K562 (cell line): ENCODE measurements around the gene ITPR2. TPM values are rescaled to one million over a fixed set of nuclear protein-coding genes. Genes with fewer than 3 reads are reported as not detected.

Experiments
- ATAC-seq: fragments of 200-7000 bp; cut with Tn5 transposase; 3 replicates; pipeline ENCODE4 v1.9.1; 2020; ENCODE audit warnings: moderate library complexity
- BruUV-seq: library from RNA; stranded (reverse); fragments of 400-500 nt; replicated peaks from 2 replicates; lab custom pipeline; 2021; lab: Mats Ljungman, UMichigan
- CTCF ChIA-PET: fragments of 300-600 bp; formaldehyde crosslinking; extraction: SDS; loops from one replicate; lab custom pipeline; 2021; ENCODE audit warnings: low intra/inter-chr PET ratio; lab: Yijun Ruan, JAX
- POLR2A ChIA-PET: fragments of 300-600, 350-650 bp; sonication (Branson Sonifier 250); formaldehyde crosslinking; extraction: SDS; loops from one replicate; lab custom pipeline; 2021; ENCODE audit warnings: antibody characterized with exemption, inconsistent platforms; lab: Yijun Ruan, JAX
- DNase-seq, 4 experiments: peaks; one replicate each; pipeline versions ENCODE4 v3.0.0 to v3.0.0-alpha.2; 2011 to 2018; ENCODE audit warnings: low spot score in 3 of 4, mixed read lengths in 3 of 4; ENCODE audit errors: extremely low read depth in 1 of 4
- FAIRE-seq: peaks from 2 replicates; lab custom pipeline; 2011; peaks lifted over from hg19 to GRCh38; lab: Jason Lieb, UNC
- H2AFZ ChIP-seq: 2 replicates; pipeline ENCODE4 v1.6.0; 2011; ENCODE audit warnings: low read depth, low read length, control low read depth, inconsistent platforms
- H3K27ac ChIP-seq: fragments of 200-600 bp; 3 replicates; pipeline ENCODE4 v1.8.0; 2011; ENCODE audit warnings: low read depth, mild to moderate bottlenecking, control low read depth, inconsistent platforms, low read length, moderate library complexity, mixed read lengths; ENCODE audit errors: extremely low read depth
- H3K27me3 ChIP-seq, 2 experiments: fragments of 300-600 bp in 1 of 2; 2 replicates in 1 of 2; 3 replicates in 1 of 2; pipeline versions ENCODE4 v1.6.0 to v1.8.0; 2011; ENCODE audit warnings: inconsistent platforms in 2 of 2, low read length in 2 of 2, mild to moderate bottlenecking in 1 of 2, mixed read lengths in 1 of 2, moderate library complexity in 1 of 2; ENCODE audit not compliant: control insufficient read depth in 2 of 2, insufficient read depth in 2 of 2
- H3K36me3 ChIP-seq: fragments of 300-600 bp; 3 replicates; pipeline ENCODE4 v1.8.0; 2011; ENCODE audit warnings: mild to moderate bottlenecking, low read length, inconsistent platforms; ENCODE audit not compliant: control insufficient read depth, insufficient read depth
- H3K4me1 ChIP-seq, 2 experiments: fragments of 200-600 bp in 1 of 2; replicated peaks in 1 of 2; 2 replicates in 1 of 2; 3 replicates in 1 of 2; pipeline versions ENCODE4 v1.5.1 to v1.8.0; 2011; ENCODE audit warnings: inconsistent platforms in 2 of 2, low read length in 2 of 2, mild to moderate bottlenecking in 1 of 2, mixed read lengths in 1 of 2, moderate library complexity in 1 of 2; ENCODE audit not compliant: control insufficient read depth in 2 of 2, insufficient read depth in 2 of 2
- H3K4me2 ChIP-seq: 2 replicates; pipeline ENCODE4 v1.6.1; 2011; ENCODE audit warnings: low read length, control low read depth, inconsistent platforms, mixed read lengths; ENCODE audit not compliant: insufficient read depth
- H3K4me3 ChIP-seq: fragments of 200-600 bp; sonication (generic), shearing (Covaris generic); 2 replicates; pipeline ENCODE4 v1.5.1; 2016; ENCODE audit warnings: control low read depth, inconsistent platforms
- H3K79me2 ChIP-seq: fragments of 200-600 bp; 3 replicates; pipeline ENCODE4 v1.8.0; 2011; ENCODE audit warnings: low read length, inconsistent platforms; ENCODE audit not compliant: control insufficient read depth, insufficient read depth
- H3K9ac ChIP-seq, 2 experiments: 2 replicates each; pipeline versions ENCODE4 v1.6.0 to v1.6.1; 2011; ENCODE audit warnings: low read depth in 2 of 2, low read length in 2 of 2, control low read depth in 1 of 2, inconsistent platforms in 1 of 2, mild to moderate bottlenecking in 1 of 2, mixed read lengths in 1 of 2; ENCODE audit not compliant: insufficient read depth in 1 of 2
- H3K9me1 ChIP-seq: one replicate; pipeline ENCODE4 v1.6.0; 2011; ENCODE audit warnings: inconsistent platforms, mild to moderate bottlenecking, low read length, moderate library complexity; ENCODE audit not compliant: control insufficient read depth, insufficient read depth
- H3K9me3 ChIP-seq: replicated peaks from 2 replicates; pipeline ENCODE4 v1.5.1; 2011; ENCODE audit warnings: low read depth, low read length, inconsistent platforms; ENCODE audit not compliant: control insufficient read depth, insufficient read depth
- H4K20me1 ChIP-seq: replicated peaks from 2 replicates; pipeline ENCODE4 v1.6.1; 2011; ENCODE audit warnings: low read length, inconsistent platforms, mixed read lengths; ENCODE audit not compliant: control insufficient read depth, insufficient read depth
- ETV1 ChIP-seq: fragments of 450-650 bp; conservative IDR thresholded peaks from 2 replicates; pipeline ENCODE4 v1.6.1; 2016; ENCODE audit warnings: missing genetic modification characterization, control low read depth, low read depth, missing compliant biosample characterization
- MEF2D ChIP-seq: conservative IDR thresholded peaks from 2 replicates; pipeline ENCODE4 v1.6.1; 2016; ENCODE audit warnings: low read depth, missing genetic modification characterization, missing compliant biosample characterization
- PBX2 ChIP-seq, 2 experiments: IDR thresholded peaks in 1 of 2; conservative IDR thresholded peaks in 1 of 2; 2 replicates each; pipeline ENCODE4 v1.6.1; 2016; ENCODE audit warnings: low read depth in 2 of 2, mild to moderate bottlenecking in 1 of 2, missing compliant biosample characterization in 1 of 2, missing genetic modification characterization in 1 of 2, moderate library complexity in 1 of 2
- WGBS: fragments of 100-300 bp; shearing (Covaris generic); methylation state at CpG from one replicate; pipeline ENCODE4 v1.1.6; 2016; ENCODE audit warnings: low coverage, mixed read lengths; ENCODE audit not compliant: insufficient coverage; ENCODE audit errors: missing lambda C conversion rate; 5-methylcytosine and 5-hydroxymethylcytosine counted together
- in situ Hi-C: fragments of 300-500 bp; cut with MboI; formaldehyde crosslinking; loops from 4 replicates; pipeline ENCODE4 v1.15.0; 2018; ENCODE audit warnings: inconsistent platforms, mixed read lengths
- intact Hi-C: fragments of 100-400 bp; cut with micrococcal nuclease; formaldehyde crosslinking; loops from 2 replicates; pipeline ENCODE4 v1.14.2; 2022
- polyA plus RNA-seq, 8 experiments: library from polyadenylated mRNA; depleted of rRNA in 4 of 8; stranded (reverse) in 5 of 8; unstranded in 3 of 8; fragments of >200 nt; fragmentation: Nextera tagmentation in 2 of 8; fragmentation: Illumina TruSeq in 1 of 8; extraction: Ambion mirVana in 2 of 8; extraction: Trizol in 1 of 8; gene quantifications; 2 replicates each; pipeline versions ENCODE4 v1.2.1 to v1.2.3, GENCODE V29; 2011 to 2014; ENCODE audit warnings: inconsistent platforms in 1 of 8, missing spikeins in 1 of 8
- total RNA-seq, 7 experiments: library from RNA; depleted of rRNA in 6 of 7; stranded (reverse); fragments of >200 nt in 6 of 7; fragmentation: Illumina TruSeq in 2 of 7; extraction: Trizol in 2 of 7; gene quantifications; 2 replicates each; pipeline versions ENCODE4 v1.2.1 to v1.2.3, GENCODE V29; 2011 to 2021; ENCODE audit warnings: low replicate concordance in 1 of 7

Gene ITPR2
- total and polyA plus RNA-seq, 9 of the 15 experiments (the other 6 are each of a cell fraction or from before 2014, with no cell fraction given): 0.21 to 3.3 (median 0.95) TPM

- H3K4me2 ChIP-seq: no peak overlapping the region
- in situ Hi-C loops: no loop called here
- no peak for FAIRE-seq
- no peaks in the 10 kb centered on the region for H3K9me1 ChIP-seq
- CTCF ChIA-PET: no interaction called here
- DNase-seq: no peak
- no peaks in the 10 kb centered on the region for H3K9me3 ChIP-seq
- no peaks in the 10 kb centered on the region for H3K79me2 ChIP-seq
- no TSS peak for BruUV-seq
- 0% methylated on average over 1 of the region's 1 CpG for WGBS
- ATAC-seq: no peak
- no peak overlapping the region for H2AFZ ChIP-seq
- H3K36me3 ChIP-seq: no peaks in the 10 kb centered on the region
- H3K27me3 ChIP-seq: peaks cover 0 to 3% of the 10 kb centered on the region in 2 experiments; a peak in 2 of 5 replicates
- POLR2A ChIA-PET: no interaction called here
- no peak overlapping the region for H3K9ac ChIP-seq
- H3K4me3 ChIP-seq: no peak overlapping the region
- TF ChIP-seq MEF2D (0 out of 2 replicates have a peak, but pooled peaks have one; percentile 28), ETV1 (tag) (no peak), PBX2 (CRISPR knock-in tag; IDR thresholded peaks at IDR 0.05; ENCODE audit: low read depth) (no peak), PBX2 (tag; conservative IDR thresholded peaks at IDR 0.05; ENCODE audit: low read depth) (peak; percentile 54)
- no peaks in the 10 kb centered on the region for H3K4me1 ChIP-seq
- intact Hi-C loops: loop anchor here (5.0 to 10.0 kb wide), 3 partner anchors 52 to 609 kb away; partner anchors contain the start of gene TM7SF3
- H4K20me1 ChIP-seq: no peaks in the 10 kb centered on the region
- H3K27ac ChIP-seq: no peak overlapping the region
Observed at GRCh38 chr12:26704214-26704613, 128.8 kb downstream of the ITPR2 start.
